Stimulated activated CD4-positive, alpha-beta T cell treated with anti-CD3 and anti-CD28 coated beads, Interleukin-1b, Interleukin-23, amount 100 ng/mL, for 4 hours (primary cell): ENCODE measurements around the gene DYRK3.
"Not testable (repeated sequence)": the region's sequence is repeated elsewhere in the genome, so short reads cannot be mapped to it uniquely, and the experiment has no call there.

Experiments
- DNase-seq, 2 donors: peaks; one replicate each; pipeline ENCODE4 v3.0.0-alpha.2; 2020; ENCODE audit warnings: low read depth in 2 of 2

DYRK3 gene

GRCh38 chr1:206631085-206631509, 4.2 kb upstream of the DYRK3 start:
- DNase-seq: no peak

- DNase-seq: no peak
Measured at GRCh38 chr1:206633708-206634121, 1.6 kb upstream of the DYRK3 start.

DNA sequence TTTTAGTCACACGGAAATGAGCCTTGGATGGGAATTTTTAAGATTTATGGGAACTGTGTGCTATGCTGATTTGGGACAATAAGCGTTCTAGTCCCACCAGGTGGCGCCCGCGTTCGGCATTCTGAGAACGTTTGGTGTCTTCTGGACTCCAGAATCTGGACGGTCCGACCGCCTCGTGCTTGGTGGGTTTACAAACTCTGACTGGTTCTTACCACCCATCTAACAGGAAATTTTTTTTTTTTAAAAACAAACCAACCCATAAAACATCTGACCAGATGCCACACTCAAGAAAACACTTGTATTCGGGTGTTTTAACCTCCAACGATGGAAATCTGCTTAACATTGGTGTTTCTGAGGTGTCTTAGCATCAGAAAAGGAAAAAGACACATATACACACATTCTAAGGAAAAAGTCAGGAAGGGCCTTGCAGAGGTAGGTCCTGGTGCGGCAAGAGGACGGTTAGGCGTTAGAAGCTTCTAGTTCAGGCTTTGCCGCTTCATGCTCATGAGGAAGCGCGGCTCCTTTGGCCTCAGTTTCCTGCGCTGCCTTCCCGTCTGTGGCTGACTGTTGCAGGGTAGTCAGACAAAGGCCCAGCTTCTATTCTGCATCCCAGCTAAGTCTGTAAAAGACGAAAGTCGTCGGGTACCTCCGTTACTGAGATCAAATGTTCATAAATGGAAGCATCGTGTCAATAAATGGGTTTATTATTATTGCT, 814 bp upstream of the DYRK3 start:
- DNase-seq: peak; percentile 60 to 79

GRCh38 chr1:206635978-206636345, 626 bp downstream of the DYRK3 start:
- no peak for DNase-seq

DNA sequence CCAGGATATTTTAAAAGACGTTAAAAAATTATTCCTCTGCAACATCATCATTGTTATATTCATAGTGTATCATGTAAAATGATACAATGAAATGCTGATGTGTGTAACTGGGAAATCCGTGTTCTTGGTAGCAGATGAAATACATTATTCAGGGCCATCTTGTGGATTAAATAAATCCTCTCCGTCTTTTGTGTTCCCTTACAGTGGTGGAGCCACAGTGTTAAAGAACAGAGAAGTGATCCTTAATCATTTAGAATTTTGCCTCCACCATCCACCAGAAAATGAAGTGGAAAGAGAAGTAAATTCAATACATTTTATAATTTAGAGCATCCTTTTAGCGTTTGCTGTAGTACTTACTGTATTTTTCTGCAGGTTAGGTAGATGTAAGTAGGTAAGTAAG, 1.3 kb downstream of the DYRK3 start:
- DNase-seq: no peak

DNA sequence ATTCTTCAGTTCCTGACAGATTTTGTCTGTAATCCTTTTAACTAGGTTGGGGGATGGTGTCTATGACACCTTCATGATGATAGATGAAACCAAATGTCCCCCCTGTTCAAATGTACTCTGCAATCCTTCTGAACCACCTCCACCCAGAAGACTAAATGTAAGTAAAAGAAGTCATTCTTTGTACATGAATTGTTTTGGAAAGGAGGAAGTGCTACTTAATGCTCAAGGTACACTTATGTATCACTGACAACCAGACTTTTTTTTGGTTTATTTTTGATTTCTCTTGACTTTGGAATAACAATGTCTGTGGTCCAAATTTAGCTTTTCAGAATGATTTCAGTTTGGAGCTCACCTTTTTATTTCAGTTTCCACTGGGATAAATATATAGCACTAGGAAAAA, 2.3 kb downstream of the DYRK3 start:
- no peak for DNase-seq

GRCh38 chr1:206642074-206642473, 6.7 kb downstream of the DYRK3 start:
- not testable (repeated sequence) for DNase-seq

DNA sequence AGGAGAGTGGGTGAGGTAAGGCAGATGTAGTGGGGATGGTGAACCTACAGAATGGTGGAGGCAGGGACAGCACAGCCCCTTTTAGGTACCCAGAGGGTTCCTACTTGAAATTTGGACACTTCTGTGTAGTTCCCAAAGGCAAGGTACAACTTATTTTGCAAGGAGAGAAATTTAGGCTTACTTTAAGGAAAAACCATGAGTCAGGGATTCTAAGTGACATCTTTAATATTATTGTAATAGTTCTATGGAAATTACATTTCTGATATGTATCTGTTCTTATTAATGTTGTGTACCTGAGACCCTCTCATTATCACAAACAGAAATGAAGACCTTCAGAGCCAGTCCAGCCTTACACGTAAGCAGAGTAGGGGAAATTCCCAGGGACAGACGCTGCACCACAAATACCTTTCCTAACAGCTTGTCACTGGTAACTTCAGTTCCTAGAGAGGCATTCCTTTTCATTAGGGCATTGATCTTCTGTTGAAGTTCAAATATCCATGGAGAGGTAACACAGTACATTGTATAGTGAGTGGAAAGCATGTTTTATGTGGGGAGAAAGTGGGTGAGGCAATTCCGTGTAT, 7.9 kb downstream of the DYRK3 start:
- no peak for DNase-seq

DNA sequence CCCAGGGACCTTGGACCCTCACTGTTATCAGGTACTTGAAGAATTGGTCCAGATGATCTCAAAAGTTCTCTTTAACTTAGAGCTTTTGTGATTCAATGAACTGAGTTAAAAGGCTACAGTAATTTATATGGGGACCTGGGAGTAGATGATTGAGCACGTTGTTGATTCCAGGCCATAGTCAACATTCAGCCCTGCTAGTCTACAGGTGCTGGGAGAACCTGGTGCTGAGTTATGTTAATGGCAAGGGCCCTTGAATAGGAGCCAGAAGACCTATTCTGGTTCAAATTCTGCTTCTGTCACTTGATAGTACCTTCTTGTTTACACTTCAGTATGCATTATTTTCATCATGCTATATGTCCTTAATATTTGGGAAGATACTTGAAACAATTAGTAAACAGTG, 11.2 kb downstream of the DYRK3 start:
- no peak for DNase-seq

GRCh38 chr1:206647224-206647623, 11.9 kb downstream of the DYRK3 start:
- no peak for DNase-seq

GRCh38 chr1:206649261-206649921, 14.1 kb downstream of the DYRK3 start:
- DNase-seq: no peak

DNA sequence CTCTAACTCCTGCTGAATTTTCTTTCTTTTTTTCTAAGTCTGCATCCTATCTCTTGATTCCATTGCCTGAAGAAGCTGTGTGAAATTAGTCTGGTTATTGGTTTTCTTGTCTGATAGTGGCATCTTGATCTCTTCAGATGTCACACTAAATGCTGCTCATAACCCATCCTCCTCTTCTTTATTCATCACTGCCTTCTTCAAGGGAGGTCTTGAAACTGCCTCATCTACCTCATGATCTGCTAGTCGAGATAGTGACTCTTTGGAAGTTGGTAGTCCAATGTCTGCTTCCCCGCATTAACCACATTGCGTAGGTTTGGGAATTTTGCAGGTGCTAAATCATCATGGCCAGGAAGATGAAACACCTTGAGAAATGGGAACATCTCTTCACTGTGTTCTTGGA, 15.7 kb downstream of the DYRK3 start:
- DNase-seq: no peak

DNA sequence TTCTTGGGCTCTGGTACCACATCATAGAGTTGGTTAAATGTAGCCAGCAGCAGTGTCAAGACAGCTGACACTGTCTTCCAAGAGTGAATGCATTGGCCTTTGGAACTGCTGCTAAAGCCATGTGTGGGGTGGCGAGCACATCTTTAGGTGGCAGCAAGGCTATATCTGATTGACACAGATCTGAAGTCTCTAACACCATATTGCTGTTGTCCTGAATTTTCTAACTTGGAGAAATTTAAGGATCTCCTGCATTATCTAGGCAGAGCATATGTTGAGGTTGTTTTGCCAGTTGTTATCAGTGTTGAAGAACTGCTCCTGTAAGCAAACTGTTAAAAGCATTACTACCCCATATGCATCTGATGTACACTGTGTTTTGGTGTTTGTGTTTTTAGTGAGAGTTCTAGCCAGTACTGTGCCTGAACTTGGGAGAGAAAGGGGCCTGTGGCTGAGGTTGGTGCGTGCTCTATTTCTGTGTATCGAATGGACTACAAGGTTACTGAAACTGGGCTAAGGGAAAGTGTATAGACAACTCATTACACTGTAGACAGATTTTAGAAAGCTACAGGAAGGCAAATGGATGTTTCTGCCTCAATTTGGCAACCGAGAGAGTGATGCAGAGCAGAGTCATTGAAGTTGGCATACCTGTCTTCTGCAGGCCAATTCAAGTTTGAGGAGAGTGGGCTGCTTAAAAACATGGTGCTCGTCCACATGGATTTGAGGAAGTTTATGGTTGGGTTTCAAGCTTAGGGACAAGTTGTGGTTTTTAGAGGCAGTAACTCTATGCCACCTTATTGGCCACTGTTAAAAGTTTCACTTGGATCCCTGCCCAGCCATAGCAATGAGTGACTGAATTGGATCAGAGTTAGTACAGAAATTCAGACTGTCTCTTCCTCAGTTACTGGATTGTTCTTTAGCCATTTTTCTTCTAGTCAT, 16.9 kb downstream of the DYRK3 start:
- DNase-seq: no peak

DNA sequence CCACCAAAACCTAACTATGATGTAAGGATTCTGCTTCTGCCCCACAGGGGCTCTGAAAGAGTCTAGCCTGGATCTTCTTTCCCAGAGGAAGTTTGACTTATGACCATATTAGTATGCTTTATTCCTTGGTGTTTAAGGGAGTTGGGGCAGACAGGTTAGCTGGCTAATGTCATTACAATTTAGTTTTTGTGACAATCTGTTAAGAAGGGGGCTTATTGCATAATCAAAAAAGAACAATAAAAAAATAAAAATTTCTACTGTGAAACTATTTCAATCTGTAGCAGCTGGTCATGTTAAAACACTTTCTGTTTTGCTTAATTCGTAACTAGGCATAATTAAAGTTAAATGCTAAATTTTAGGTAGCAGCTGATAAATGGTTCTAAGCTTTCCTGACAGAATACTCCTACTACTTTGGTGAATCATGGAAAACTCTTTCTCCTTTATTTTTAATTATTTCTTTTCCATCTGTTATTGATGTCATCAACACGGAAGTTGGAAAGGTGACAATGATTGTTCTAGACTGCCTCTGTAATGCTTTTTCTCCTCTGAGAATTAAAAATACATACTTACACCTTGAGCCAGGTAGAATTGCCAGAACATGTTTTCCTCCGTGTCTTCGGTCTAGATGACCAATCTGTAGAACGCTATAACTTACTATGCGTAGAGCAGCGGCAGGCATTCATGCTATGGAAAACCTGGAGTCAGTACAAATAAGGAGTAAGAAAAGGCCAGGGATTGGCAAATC, 18.6 kb downstream of the DYRK3 start:
- no peak for DNase-seq

GRCh38 chr1:206654828-206655227, 19.5 kb downstream of the DYRK3 start:
- no peak for DNase-seq

DNA sequence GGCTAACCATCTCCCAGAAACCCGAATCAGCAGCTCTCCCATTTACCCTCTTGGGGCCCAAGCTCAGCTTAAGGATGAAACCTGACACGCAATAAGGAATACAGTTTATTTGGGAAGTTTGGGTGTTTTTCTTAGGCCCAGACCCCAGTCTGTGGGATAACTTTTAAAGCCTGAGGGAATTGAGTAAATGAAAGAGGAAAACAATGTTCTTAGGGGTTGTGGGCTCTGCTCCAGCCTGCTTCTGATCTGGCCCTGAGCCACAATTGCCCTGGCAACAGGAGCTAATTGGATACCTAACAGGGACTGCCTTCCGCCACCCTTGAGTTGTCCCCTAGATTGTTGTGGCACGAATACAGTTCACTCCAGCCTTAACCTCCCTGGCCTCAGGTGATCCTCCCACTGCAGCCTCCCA, 20.1 kb downstream of the DYRK3 start:
- no peak for DNase-seq

DNA sequence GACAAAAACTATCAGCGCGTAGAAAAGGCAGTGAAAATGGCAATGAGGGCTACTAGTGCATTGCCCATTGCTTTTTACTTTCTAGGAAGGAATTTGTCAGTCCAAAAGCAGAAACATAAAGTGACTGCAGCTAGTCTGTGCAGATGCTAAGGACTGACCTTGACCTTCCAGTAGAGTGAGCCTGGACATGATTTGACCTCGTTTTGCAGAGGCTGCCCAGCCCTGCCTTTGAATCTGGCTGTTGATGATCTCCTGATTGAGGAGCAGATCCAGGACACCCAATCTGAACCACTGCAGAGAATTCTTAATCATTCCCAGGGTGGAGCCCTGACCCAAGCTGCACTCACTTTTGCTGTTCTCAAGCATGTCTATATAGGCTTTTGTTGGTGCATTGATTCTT, 21.6 kb downstream of the DYRK3 start:
- no peak for DNase-seq

DNA sequence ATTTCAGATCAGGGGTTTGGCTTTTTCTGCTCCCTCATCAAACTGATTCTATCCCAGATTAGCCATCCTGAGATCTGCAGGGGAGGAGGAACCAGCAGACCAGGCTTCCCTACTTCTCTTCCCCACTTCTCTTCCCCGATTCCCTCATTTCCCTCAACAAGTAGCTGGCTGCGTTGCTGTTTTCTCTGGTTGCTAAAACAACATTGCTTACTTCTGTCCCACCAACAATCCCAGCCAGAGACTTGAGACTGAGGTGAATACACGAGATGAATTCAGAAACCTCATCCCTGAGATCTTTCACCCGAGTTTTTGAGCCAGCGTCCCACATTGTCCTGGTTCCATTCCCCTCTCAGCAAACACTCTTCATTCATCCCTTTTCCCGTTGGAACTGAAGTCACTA, 22.4 kb downstream of the DYRK3 start:
- DNase-seq: no peak

DNA sequence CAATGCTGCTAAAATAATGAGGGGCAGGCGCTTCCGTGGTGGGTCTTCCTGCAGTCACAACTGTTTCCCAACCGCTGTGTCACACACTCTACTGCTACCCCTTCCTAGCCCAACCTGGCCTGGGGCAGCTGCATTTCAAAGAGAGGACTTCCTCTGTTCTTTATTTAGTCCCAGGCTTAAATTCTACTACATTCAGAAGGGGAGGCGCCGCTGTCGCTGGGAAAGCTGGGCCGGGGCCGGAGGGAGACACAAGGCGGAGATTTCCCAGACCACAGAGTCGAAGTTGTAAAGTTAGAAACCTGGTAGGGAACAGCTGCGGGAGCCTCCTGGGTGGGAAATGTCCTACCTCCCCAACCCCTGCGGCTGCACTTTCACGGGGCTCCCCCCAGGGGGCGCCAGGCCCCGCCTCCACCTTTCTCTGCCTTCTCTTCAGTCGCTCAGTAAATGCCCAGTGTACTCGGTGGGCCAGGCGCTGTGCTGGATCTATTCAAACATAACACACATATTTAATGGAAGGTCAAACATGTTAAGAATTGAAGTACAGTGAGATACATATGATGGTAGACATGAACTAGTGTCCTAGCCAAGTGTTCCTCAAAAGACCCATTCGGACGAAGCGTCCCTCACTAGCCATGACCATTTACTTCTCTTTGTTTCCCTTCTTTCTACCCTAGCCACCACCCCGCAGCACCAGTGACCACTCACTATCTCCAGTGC, 23.1 kb downstream of the DYRK3 start:
- peak in 1 of 2 donors; percentile 44 for DNase-seq

DNA sequence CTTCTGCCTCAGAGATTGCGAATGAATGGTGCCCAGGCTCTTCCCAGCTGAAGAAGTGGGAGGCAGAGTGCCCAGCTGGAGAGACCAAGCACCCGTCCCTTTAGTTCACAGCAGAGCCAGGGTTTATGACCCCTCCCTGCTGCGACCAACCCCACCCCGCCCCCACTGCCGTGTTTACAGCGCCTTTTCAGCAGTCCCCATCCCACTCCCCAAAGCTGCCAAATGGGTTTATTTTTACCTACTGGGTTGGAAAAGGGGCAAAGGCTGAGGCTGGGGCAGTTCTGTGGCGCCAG, 23.6 kb downstream of the DYRK3 start:
- no peak for DNase-seq

DNA sequence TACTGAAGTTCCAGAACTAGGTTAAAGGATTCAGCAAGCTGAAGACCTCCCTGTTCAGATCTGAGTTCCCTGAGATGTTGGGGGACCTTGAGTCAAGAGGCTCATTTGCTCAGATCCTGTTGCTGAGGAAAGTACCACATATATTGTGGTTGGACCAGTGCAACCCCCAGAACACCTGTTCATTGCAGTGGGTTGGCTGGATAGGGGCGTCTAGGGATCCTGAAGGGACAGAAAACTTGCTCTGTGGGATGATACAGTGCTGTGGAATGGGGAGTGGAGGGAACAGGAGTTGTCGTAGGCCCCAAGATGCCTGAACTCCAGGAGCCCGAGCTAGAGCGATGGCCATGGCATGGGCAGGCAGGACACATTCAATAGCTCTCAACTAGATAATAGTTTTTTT, 24.8 kb downstream of the DYRK3 start:
- no peak for DNase-seq
